CD4-positive, CD25-positive, alpha-beta regulatory T cell (primary cell): ENCODE results near the gene FAM219B. TPM values are rescaled to one million over a fixed set of nuclear protein-coding genes. Genes with fewer than 3 reads are reported as not detected.

ENCODE experiments used
- ATAC-seq, 2 donors: fragments of 150-1000 bp; cut with Tn5 transposase; one replicate each; pipeline ENCODE4 v1.10.0; 2021; ENCODE audit warnings: low read depth in 2 of 2, moderate number of reproducible peaks in 2 of 2, moderate library complexity in 1 of 2
- DNase-seq, 3 donors: peaks; one replicate each; pipeline versions ENCODE4 v3.0.0 to v3.0.0-alpha.2; 2012 to 2022; ENCODE audit warnings: mixed read lengths in 1 of 3
- H3K27ac ChIP-seq: one replicate; pipeline ENCODE4 v1.7.0; 2013; ENCODE audit warnings: mild to moderate bottlenecking, low read length; ENCODE audit not compliant: insufficient read depth, poor library complexity, severe bottlenecking
- H3K27me3 ChIP-seq: one replicate; pipeline ENCODE4 v1.7.0; 2013; ENCODE audit warnings: low read length; ENCODE audit not compliant: control insufficient read depth, insufficient read depth
- H3K36me3 ChIP-seq: one replicate; pipeline ENCODE4 v1.7.0; 2013; ENCODE audit warnings: mild to moderate bottlenecking, low read length, moderate library complexity; ENCODE audit not compliant: control insufficient read depth, insufficient read depth
- H3K4me1 ChIP-seq: 2 replicates; pipeline ENCODE4 v1.7.0; 2013; ENCODE audit warnings: mild to moderate bottlenecking, low read length; ENCODE audit not compliant: insufficient read depth, control insufficient read depth, poor library complexity, severe bottlenecking
- H3K4me3 ChIP-seq: one replicate; pipeline ENCODE4 v1.7.0; 2013; ENCODE audit warnings: low read depth, mild to moderate bottlenecking, low read length, moderate library complexity
- H3K9me3 ChIP-seq, 2 experiments: 1 replicate in 1 of 2; 2 replicates in 1 of 2; pipeline ENCODE4 v1.7.0; 2013; ENCODE audit warnings: low read length in 2 of 2, mild to moderate bottlenecking in 1 of 2, moderate library complexity in 1 of 2; ENCODE audit not compliant: control insufficient read depth in 2 of 2
- H3K27ac Mint-ChIP-seq, 3 donors: one replicate each; pipeline ENCODE4 v1.8.0; 2020 to 2022; ENCODE audit warnings: mild to moderate bottlenecking in 3 of 3, mixed read lengths in 3 of 3, moderate library complexity in 2 of 3
- H3K27me3 Mint-ChIP-seq: one replicate; pipeline ENCODE4 v1.8.0; 2022; ENCODE audit warnings: mild to moderate bottlenecking, mixed read lengths
- H3K36me3 Mint-ChIP-seq: one replicate; pipeline ENCODE4 v1.8.0; 2020; ENCODE audit warnings: mixed read lengths
- H3K4me1 Mint-ChIP-seq, 4 donors: one replicate each; pipeline ENCODE4 v1.8.0; 2020 to 2022; ENCODE audit warnings: mixed read lengths in 4 of 4, mild to moderate bottlenecking in 1 of 4
- H3K4me3 Mint-ChIP-seq, 4 donors: one replicate each; pipeline ENCODE4 v1.8.0; 2020 to 2022; ENCODE audit warnings: mild to moderate bottlenecking in 4 of 4, mixed read lengths in 4 of 4, moderate library complexity in 3 of 4
- H3K9me3 Mint-ChIP-seq, 7 donors: one replicate each; pipeline ENCODE4 v1.8.0; 2020 to 2022; ENCODE audit warnings: mixed read lengths in 7 of 7, mild to moderate bottlenecking in 3 of 7, moderate library complexity in 2 of 7
- polyA plus RNA-seq, 4 donors: library from polyadenylated mRNA; unstranded; fragments of 300-500 nt; fragmentation: Illumina TruSeq; gene quantifications; one replicate each; pipeline ENCODE4 v1.2.3, GENCODE V29; 2021
- total RNA-seq: library from RNA; stranded (reverse); gene quantifications from one replicate; pipeline ENCODE4 v1.2.3, GENCODE V29; 2022

The FAM219B gene, protein sequence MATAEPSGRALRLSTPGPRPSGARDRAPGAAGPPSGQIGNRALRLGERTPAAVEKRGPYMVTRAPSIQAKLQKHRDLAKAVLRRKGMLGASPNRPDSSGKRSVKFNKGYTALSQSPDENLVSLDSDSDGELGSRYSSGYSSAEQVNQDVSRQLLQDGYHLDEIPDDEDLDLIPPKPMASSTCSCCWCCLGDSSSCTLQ
- total RNA-seq (79.7 TPM), polyA plus RNA-seq (10 to 100 TPM; 22.0 to 26.9 (median 24.8) TPM)

GRCh38 chr15:74906450-74907162, at the start of gene FAM219B:
FAM219B (minus strand) TSS chr15:74906851; CDS start chr15:74906800, 51 bp downstream.
- no peaks in the 10 kb centered on the region for H3K9me3 Mint-ChIP-seq
- peaks cover 22% of the 10 kb centered on the region for H3K36me3 ChIP-seq
- H3K9me3 ChIP-seq = no peaks in the 10 kb centered on the region
- no peaks in the 10 kb centered on the region for H3K27me3 ChIP-seq
- H3K36me3 Mint-ChIP-seq = peaks cover 21% of the 10 kb centered on the region
- H3K4me1 Mint-ChIP-seq = peaks cover 19 to 51% (median 36%) of the 10 kb centered on the region in 4 donors
- ATAC-seq = peak; percentile 72 to 79
- no peaks in the 10 kb centered on the region for H3K27me3 Mint-ChIP-seq
- peaks cover 31% of the 10 kb centered on the region for H3K4me1 ChIP-seq
- peak within 1 kb of the TSS; percentile 98 for H3K27ac Mint-ChIP-seq
- peak within 1 kb of the TSS; percentile 80 for H3K27ac ChIP-seq
- H3K4me3 ChIP-seq = peak within 1 kb of the TSS; percentile 86
- H3K4me3 Mint-ChIP-seq = peak within 1 kb of the TSS; percentile 99
- peak; percentile 69 to 79 (median 74) for DNase-seq

- Histone ChIP-seq H3K27me3 (peaks cover 12% of the 10 kb centered on the region), H3K4me1 (peaks cover 35% of the 10 kb centered on the region), H3K4me3 (no peak overlapping the region), H3K27ac (no peak overlapping the region), H3K36me3 (no peaks in the 10 kb centered on the region), H3K9me3 (no peaks in the 10 kb centered on the region)
- H3K36me3 Mint-ChIP-seq = no peaks in the 10 kb centered on the region
- H3K9me3 Mint-ChIP-seq = peaks cover 0 to 4% (median 0%) of the 10 kb centered on the region in 7 donors
- H3K27ac Mint-ChIP-seq = no peak overlapping the region
- peak; percentile 26 to 87 (median 55) for DNase-seq
- peaks cover 42% of the 10 kb centered on the region for H3K27me3 Mint-ChIP-seq
- H3K4me1 Mint-ChIP-seq = peaks cover 0 to 29% (median 7%) of the 10 kb centered on the region in 4 donors
- peak; percentile 63 to 66 for ATAC-seq
- peak overlapping the region in 3 of 4 donors; percentile 26 to 44 (median 28) for H3K4me3 Mint-ChIP-seq
Measured at GRCh38 chr15:74955796-74956647, 49.4 kb upstream of the FAM219B start.

DNA sequence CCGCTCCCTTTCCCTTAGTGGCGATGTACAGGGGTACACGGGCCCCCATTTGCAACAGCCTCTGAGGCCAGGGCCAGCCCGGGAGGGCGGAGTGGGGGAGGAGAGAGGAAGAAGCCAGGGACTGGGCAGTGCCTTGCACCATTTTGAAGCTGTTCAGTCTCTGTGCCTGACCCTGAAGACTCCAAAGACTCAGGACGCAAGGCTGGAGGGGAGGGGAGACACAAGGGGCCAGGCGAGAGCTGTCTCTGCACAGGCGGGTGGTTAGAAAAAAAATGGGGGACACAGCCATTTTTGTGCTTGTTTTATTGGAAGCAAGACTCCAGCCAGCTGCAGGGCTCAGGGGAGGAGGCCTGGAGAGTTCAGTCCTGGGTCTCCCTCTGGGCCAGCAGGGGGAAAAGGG, 48.4 kb upstream of the FAM219B start:
- Mint-ChIP-seq H3K27ac (no peak overlapping the region), H3K4me3 (peak overlapping the region in 3 of 4 donors; percentile 36 to 46 (median 44)), H3K4me1 (peaks cover 0 to 33% (median 9%) of the 10 kb centered on the region in 4 donors), H3K36me3 (no peaks in the 10 kb centered on the region), H3K27me3 (peaks cover 32% of the 10 kb centered on the region), H3K9me3 (peaks cover 0 to 4% (median 0%) of the 10 kb centered on the region in 7 donors)
- Histone ChIP-seq H3K4me1 (peaks cover 35% of the 10 kb centered on the region), H3K36me3 (no peaks in the 10 kb centered on the region), H3K9me3 (no peaks in the 10 kb centered on the region), H3K27me3 (peaks cover 7% of the 10 kb centered on the region), H3K27ac (no peak overlapping the region), H3K4me3 (no peak overlapping the region)
- DNase-seq (no peak), ATAC-seq (no peak)

DNA sequence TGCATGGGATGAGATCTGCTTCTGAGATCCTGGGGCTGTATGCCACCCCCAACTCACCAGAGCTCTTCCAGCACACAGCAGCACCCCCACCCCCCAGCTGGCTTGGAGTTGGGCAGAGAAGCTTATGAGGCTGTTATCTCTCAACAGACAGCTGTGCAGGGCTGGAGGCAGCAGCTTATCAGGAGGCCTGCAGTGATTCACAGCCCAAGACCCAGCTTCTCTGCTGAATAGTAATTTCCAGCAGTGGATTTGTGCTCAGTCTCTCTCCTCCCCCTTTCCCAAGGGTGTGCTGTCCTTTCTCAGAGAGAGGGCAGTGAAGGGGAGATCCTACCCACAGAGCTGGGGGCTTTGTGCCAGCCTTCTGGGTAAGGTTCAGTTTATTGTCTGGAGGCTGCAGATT, 47.9 kb upstream of the FAM219B start:
- no peaks in the 10 kb centered on the region for H3K9me3 ChIP-seq
- Mint-ChIP-seq H3K36me3 (no peaks in the 10 kb centered on the region), H3K27me3 (peaks cover 27% of the 10 kb centered on the region), H3K27ac (no peak overlapping the region), H3K9me3 (peaks cover 0 to 4% (median 0%) of the 10 kb centered on the region in 7 donors), H3K4me1 (peaks cover 0 to 33% (median 8%) of the 10 kb centered on the region in 4 donors), H3K4me3 (peak overlapping the region in 2 of 4 donors; percentile 15 to 33)
- peaks cover 35% of the 10 kb centered on the region for H3K4me1 ChIP-seq
- H3K27me3 ChIP-seq = peaks cover 2% of the 10 kb centered on the region
- no peak for DNase-seq
- H3K36me3 ChIP-seq = no peaks in the 10 kb centered on the region
- H3K27ac ChIP-seq = no peak overlapping the region
- no peak overlapping the region for H3K4me3 ChIP-seq
- no peak for ATAC-seq

DNA sequence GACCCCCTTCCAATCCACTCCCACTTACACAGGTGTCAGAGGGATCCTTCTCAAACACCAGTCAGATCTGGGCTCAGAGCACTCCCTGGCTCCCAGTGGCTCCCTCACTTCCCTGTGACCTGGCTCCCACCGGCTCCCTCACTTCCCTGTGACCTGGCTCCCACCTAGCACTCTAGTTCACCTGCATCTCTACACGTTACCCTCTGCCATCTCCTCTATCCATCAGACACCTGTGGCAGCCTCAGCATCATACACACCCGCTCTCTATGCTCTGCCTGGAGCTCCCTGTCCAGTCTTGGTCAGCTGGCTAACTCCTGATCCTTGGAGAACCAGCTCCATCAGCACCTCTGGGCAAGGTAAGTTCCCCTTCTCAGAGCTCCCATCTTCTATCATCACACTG, 44.4 kb upstream of the FAM219B start:
- Mint-ChIP-seq H3K9me3 (no peaks in the 10 kb centered on the region), H3K27me3 (no peaks in the 10 kb centered on the region), H3K36me3 (no peaks in the 10 kb centered on the region), H3K27ac (no peak overlapping the region), H3K4me1 (peaks cover 0 to 13% (median 2%) of the 10 kb centered on the region in 4 donors), H3K4me3 (no peak overlapping the region)
- DNase-seq (no peak), ATAC-seq (no peak)
- H3K9me3 ChIP-seq = no peaks in the 10 kb centered on the region
- no peak overlapping the region for H3K27ac ChIP-seq
- no peaks in the 10 kb centered on the region for H3K36me3 ChIP-seq
- H3K27me3 ChIP-seq = no peaks in the 10 kb centered on the region
- H3K4me1 ChIP-seq = peaks cover 7% of the 10 kb centered on the region
- no peak overlapping the region for H3K4me3 ChIP-seq

DNA sequence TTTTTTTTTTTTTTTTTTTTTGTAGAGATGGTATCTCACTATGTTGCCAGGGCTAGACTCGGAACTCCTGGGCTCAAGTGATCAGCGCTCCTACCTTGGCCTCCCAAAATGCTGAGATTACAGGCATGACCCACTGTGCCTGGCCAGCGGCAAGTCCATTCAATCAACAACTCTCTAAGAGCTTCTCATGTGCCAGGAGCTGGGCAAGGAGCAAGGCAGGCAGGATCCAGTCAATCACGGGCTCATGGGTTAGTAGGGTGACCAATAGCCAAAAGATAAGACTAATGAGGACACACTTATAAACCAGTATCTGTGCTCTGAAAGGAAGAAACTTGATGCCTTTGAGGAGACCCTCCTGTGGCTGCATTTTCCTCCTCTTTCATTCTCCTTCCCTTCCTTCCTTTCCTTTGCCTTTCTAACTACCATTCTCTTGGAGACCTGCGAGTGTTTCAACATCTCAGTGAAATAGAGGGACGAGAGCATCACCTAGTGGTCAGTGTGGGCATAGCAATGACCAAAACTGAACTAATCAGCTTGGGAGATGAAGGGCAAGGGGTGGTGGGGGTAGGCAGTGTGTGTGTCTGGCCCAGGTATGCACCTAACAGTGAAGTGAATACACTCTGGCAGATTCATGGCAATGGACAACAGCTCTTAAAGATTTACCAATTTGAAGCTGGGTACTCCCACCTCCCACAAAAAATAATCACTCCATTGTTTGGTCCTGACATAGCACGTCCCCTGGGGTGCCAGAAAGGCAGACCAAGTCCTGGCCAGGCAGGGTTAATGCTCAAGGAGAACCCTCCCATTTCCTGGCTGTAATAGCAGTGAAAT, 43.6 kb upstream of the FAM219B start:
- Histone ChIP-seq H3K36me3 (no peaks in the 10 kb centered on the region), H3K9me3 (no peaks in the 10 kb centered on the region), H3K4me3 (no peak overlapping the region), H3K27ac (no peak overlapping the region), H3K27me3 (no peaks in the 10 kb centered on the region), H3K4me1 (no peaks in the 10 kb centered on the region)
- peak; percentile 63 to 82 (median 77) for DNase-seq
- no peaks in the 10 kb centered on the region for H3K27me3 Mint-ChIP-seq
- no peak overlapping the region for H3K27ac Mint-ChIP-seq
- peak; percentile 76 to 81 for ATAC-seq
- H3K4me3 Mint-ChIP-seq = peak overlapping the region in 1 of 4 donors; percentile 3
- H3K4me1 Mint-ChIP-seq = peaks cover 0 to 10% (median 2%) of the 10 kb centered on the region in 4 donors
- H3K9me3 Mint-ChIP-seq = no peaks in the 10 kb centered on the region
- H3K36me3 Mint-ChIP-seq = no peaks in the 10 kb centered on the region
